Breast epithelium (tissue), 3 donors: ENCODE results near the gene PLPPR5.

ENCODE experiments used
- POLR2A ChIP-seq: fragments of 450-650 bp; IDR thresholded peaks from one replicate; pipeline ENCODE4 v1.6.1; 2016; ENCODE audit warnings: antibody characterized with exemption, mild to moderate bottlenecking, moderate library complexity
- TF ChIP-seq, protein P1 (sequence below), 3 donors: fragments of 450-650 bp; IDR thresholded peaks; one replicate each; pipeline ENCODE4 v1.5.1; 2016 to 2017; ENCODE audit warnings: antibody characterized with exemption in 3 of 3, mild to moderate bottlenecking in 3 of 3, moderate library complexity in 3 of 3

DNA sequence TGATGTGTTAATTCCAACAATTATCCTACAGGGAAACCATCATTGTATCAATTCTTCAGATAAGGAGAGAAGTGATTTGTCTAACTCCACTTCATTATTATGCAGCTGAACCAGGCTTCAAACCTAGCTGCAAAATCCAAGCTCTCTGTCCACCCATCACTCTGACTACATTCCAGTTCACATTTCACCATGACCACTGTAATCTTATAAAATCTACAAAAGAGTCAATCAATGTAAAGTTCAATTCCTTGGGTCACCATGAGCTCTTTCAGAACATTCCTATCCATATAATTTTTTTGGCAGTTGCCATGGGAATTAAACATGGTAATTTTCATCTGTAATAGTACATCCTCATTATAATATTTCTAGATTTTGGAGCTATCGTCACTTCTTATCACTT lies 100.9 kb downstream of the PLPPR5 start:
- TF ChIP-seq, protein P1, sequence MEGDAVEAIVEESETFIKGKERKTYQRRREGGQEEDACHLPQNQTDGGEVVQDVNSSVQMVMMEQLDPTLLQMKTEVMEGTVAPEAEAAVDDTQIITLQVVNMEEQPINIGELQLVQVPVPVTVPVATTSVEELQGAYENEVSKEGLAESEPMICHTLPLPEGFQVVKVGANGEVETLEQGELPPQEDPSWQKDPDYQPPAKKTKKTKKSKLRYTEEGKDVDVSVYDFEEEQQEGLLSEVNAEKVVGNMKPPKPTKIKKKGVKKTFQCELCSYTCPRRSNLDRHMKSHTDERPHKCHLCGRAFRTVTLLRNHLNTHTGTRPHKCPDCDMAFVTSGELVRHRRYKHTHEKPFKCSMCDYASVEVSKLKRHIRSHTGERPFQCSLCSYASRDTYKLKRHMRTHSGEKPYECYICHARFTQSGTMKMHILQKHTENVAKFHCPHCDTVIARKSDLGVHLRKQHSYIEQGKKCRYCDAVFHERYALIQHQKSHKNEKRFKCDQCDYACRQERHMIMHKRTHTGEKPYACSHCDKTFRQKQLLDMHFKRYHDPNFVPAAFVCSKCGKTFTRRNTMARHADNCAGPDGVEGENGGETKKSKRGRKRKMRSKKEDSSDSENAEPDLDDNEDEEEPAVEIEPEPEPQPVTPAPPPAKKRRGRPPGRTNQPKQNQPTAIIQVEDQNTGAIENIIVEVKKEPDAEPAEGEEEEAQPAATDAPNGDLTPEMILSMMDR (IDR thresholded peaks at IDR 0.05), result no peak
- TF ChIP-seq POLR2A, result no peak
